GM18511 (cell line): ENCODE results near the gene TENM4.

Experiments
- ATAC-seq: cut with Tn5 transposase; IDR thresholded peaks from one replicate; pipeline ENCODE4 v1.9.1; 2021; ENCODE audit warnings: mild to moderate bottlenecking, moderate library complexity; ENCODE audit not compliant: unreplicated experiment

Gene TENM4

GRCh38 chr11:78698612-78699011 lies 742.2 kb downstream of the TENM4 start:
- no peak for ATAC-seq

GRCh38 chr11:78696177-78696576 lies 744.7 kb downstream of the TENM4 start:
- ATAC-seq, result no peak

- ATAC-seq, result no peak
Measured at GRCh38 chr11:78694152-78694551, 746.7 kb downstream of the TENM4 start.

- ATAC-seq, result no peak
Measured at GRCh38 chr11:78691215-78691614, 749.6 kb downstream of the TENM4 start.

GRCh38 chr11:78690352-78690987 lies 750.4 kb downstream of the TENM4 start:
- ATAC-seq, result no peak

GRCh38 chr11:78689585-78690153 lies 751.2 kb downstream of the TENM4 start:
- no peak for ATAC-seq

- no peak for ATAC-seq
Measured at GRCh38 chr11:78689101-78689500, 751.7 kb downstream of the TENM4 start.

GRCh38 chr11:78688460-78688859 lies 752.4 kb downstream of the TENM4 start:
- ATAC-seq, result no peak

GRCh38 chr11:78685156-78685555 lies 755.7 kb downstream of the TENM4 start:
- ATAC-seq, result no peak

GRCh38 chr11:78684377-78684776 lies 756.5 kb downstream of the TENM4 start:
- ATAC-seq, result no peak

- ATAC-seq, result no peak
Measured at GRCh38 chr11:78683774-78684173, 757.1 kb downstream of the TENM4 start.

GRCh38 chr11:78676026-78676557 lies 764.7 kb downstream of the TENM4 start:
- no peak for ATAC-seq

- no peak for ATAC-seq
Measured at GRCh38 chr11:78672850-78673620, 767.8 kb downstream of the TENM4 start.

- no peak for ATAC-seq
Measured at GRCh38 chr11:78669249-78669648, 771.6 kb downstream of the TENM4 start.

- no peak for ATAC-seq
Measured at GRCh38 chr11:78667461-78667860, 773.4 kb downstream of the TENM4 start.

GRCh38 chr11:78666675-78667160 lies 774.1 kb downstream of the TENM4 start:
- no peak for ATAC-seq

- ATAC-seq, result no peak
Measured at GRCh38 chr11:78664636-78665035, 776.2 kb downstream of the TENM4 start.

GRCh38 chr11:78662811-78663210 lies 778.0 kb downstream of the TENM4 start:
- ATAC-seq, result no peak

- no peak for ATAC-seq
Measured at GRCh38 chr11:78660471-78660870, 780.4 kb downstream of the TENM4 start.

- no peak for ATAC-seq
Measured at GRCh38 chr11:78659326-78660270, 781.2 kb downstream of the TENM4 start.
